HepG2 (cell line): ENCODE data around the gene ADAMTS8. TPM values are rescaled to one million over a fixed set of nuclear protein-coding genes. Genes with fewer than 3 reads are reported as not detected.

ENCODE experiments used
- ATAC-seq: fragments of 200-7000 bp; cut with Tn5 transposase; 3 replicates; pipeline ENCODE4 v1.9.1; 2020; ENCODE audit warnings: mild to moderate bottlenecking, moderate library complexity
- BruUV-seq: library from RNA; stranded (reverse); fragments of 400-500 nt; replicated peaks from 2 replicates; lab custom pipeline; 2021; lab: Mats Ljungman, UMichigan
- CTCF ChIA-PET: fragments of 300-600 bp; formaldehyde crosslinking; extraction: SDS; loops from one replicate; lab custom pipeline; 2021; ENCODE audit warnings: low total read pairs, inconsistent platforms, low intra/inter-chr PET ratio; lab: Yijun Ruan, JAX
- POLR2A ChIA-PET: fragments of 350-600 bp; sonication (Branson Sonifier 250); formaldehyde crosslinking; loops from one replicate; lab custom pipeline; 2020; ENCODE audit warnings: antibody characterized with exemption, inconsistent platforms; lab: Yijun Ruan, JAX
- DNase-seq: peaks from one replicate; pipeline ENCODE4 v3.0.0-alpha.2; 2015; ENCODE audit warnings: low spot score
- FAIRE-seq: peaks from 3 replicates; lab custom pipeline; 2011; peaks lifted over from hg19 to GRCh38; lab: Jason Lieb, UNC
- H2AFZ ChIP-seq: one replicate; pipeline ENCODE4 v1.6.1; 2011; ENCODE audit warnings: low read length, inconsistent platforms
- H3K27ac ChIP-seq: fragments of 300-600 bp; 3 replicates; pipeline ENCODE4 v1.8.0; 2011; ENCODE audit warnings: mixed run types, mild to moderate bottlenecking, mixed read lengths, low read length, inconsistent platforms; ENCODE audit not compliant: insufficient read depth; ENCODE audit errors: extremely low read length
- H3K27me3 ChIP-seq, 2 experiments: fragments of 200-600 bp in 1 of 2; 2 replicates in 1 of 2; 3 replicates in 1 of 2; pipeline versions ENCODE4 v1.6.0 to v1.8.0; 2011; ENCODE audit warnings: low read length in 2 of 2, mild to moderate bottlenecking in 2 of 2, moderate library complexity in 2 of 2, inconsistent platforms in 1 of 2; ENCODE audit not compliant: insufficient read depth in 2 of 2, control insufficient read depth in 1 of 2
- H3K36me3 ChIP-seq, 2 experiments: fragments of 200-600 bp in 1 of 2; replicated peaks in 1 of 2; 2 replicates in 1 of 2; 3 replicates in 1 of 2; pipeline versions ENCODE4 v1.5.1 to v1.8.0; 2011; ENCODE audit warnings: low read length in 2 of 2, inconsistent platforms in 1 of 2; ENCODE audit not compliant: insufficient read depth in 2 of 2, control insufficient read depth in 1 of 2
- H3K4me1 ChIP-seq: 2 replicates; pipeline ENCODE4 v1.5.1; 2012; ENCODE audit warnings: low read length, inconsistent platforms; ENCODE audit not compliant: insufficient read depth
- H3K4me2 ChIP-seq: 2 replicates; pipeline ENCODE4 v1.6.0; 2011; ENCODE audit warnings: low read depth, low read length, inconsistent platforms
- H3K4me3 ChIP-seq, 3 experiments: fragments of 200-600 bp in 1 of 3; sonication (generic), shearing (Covaris generic) in 1 of 3; replicated peaks in 1 of 3; 2 replicates each; pipeline ENCODE4 v1.5.1; 2011 to 2016; ENCODE audit warnings: low read length in 3 of 3, inconsistent platforms in 2 of 3, low read depth in 2 of 3, mild to moderate bottlenecking in 2 of 3, control low read depth in 1 of 3, mixed read lengths in 1 of 3; ENCODE audit not compliant: insufficient read depth in 1 of 3
- H3K79me2 ChIP-seq: one replicate; pipeline ENCODE4 v1.6.1; 2011; ENCODE audit warnings: low read length, inconsistent platforms; ENCODE audit not compliant: insufficient read depth
- H3K9ac ChIP-seq: 2 replicates; pipeline ENCODE4 v1.6.0; 2011; ENCODE audit warnings: mild to moderate bottlenecking, low read depth, low read length, inconsistent platforms; ENCODE audit not compliant: insufficient read depth
- H3K9me3 ChIP-seq: 2 replicates; pipeline ENCODE4 v1.5.1; 2012; ENCODE audit warnings: mild to moderate bottlenecking, low read length
- H4K20me1 ChIP-seq: 2 replicates; pipeline ENCODE4 v1.6.0; 2011; ENCODE audit warnings: inconsistent platforms, mild to moderate bottlenecking, low read length, moderate library complexity; ENCODE audit not compliant: insufficient read depth
- BCL3 ChIP-seq: sonication (generic); formaldehyde crosslinking; IDR thresholded peaks from 2 replicates; pipeline ENCODE4 v1.5.1; 2020; ENCODE audit warnings: mild to moderate bottlenecking, missing genetic modification reagents, moderate library complexity
- CERS6 ChIP-seq: sonication (generic); formaldehyde crosslinking; IDR thresholded peaks from 2 replicates; pipeline ENCODE4 v1.5.0; 2020; ENCODE audit warnings: missing genetic modification reagents
- GZF1 ChIP-seq: sonication (generic); formaldehyde crosslinking; IDR thresholded peaks from 2 replicates; pipeline ENCODE4 v1.5.1; 2020; ENCODE audit warnings: mild to moderate bottlenecking, missing genetic modification reagents
- POLR2G ChIP-seq: fragments of 200-400 bp; formaldehyde crosslinking; IDR thresholded peaks from 2 replicates; pipeline ENCODE4 v1.6.1; 2018; ENCODE audit warnings: mild to moderate bottlenecking, low read depth, low read length, moderate library complexity
- REPIN1 ChIP-seq: sonication (generic); formaldehyde crosslinking; IDR thresholded peaks from 2 replicates; pipeline ENCODE4 v1.8.0; 2022; ENCODE audit warnings: missing genetic modification reagents, low read depth, mild to moderate bottlenecking, borderline replicate concordance
- SAFB2 ChIP-seq: sonication (generic); formaldehyde crosslinking; IDR thresholded peaks from 2 replicates; pipeline ENCODE4 v1.5.1; 2020; ENCODE audit warnings: missing genetic modification reagents, low read depth, mild to moderate bottlenecking, borderline replicate concordance
- ZNF646 ChIP-seq: sonication (generic); formaldehyde crosslinking; IDR thresholded peaks from 2 replicates; pipeline ENCODE4 v1.9.0; 2021; ENCODE audit warnings: mild to moderate bottlenecking, missing genetic modification reagents
- WGBS: methylation state at CpG from one replicate; pipeline ENCODE4 v1.1.6; 2017; ENCODE audit warnings: low lambda C conversion rate; 5-methylcytosine and 5-hydroxymethylcytosine counted together
- in situ Hi-C: cut with HindIII; loops from 2 replicates; pipeline ENCODE4 v1.10.0; 2017; ENCODE audit warnings: low pct_unique_long_range_greater_than_20kb; ENCODE audit not compliant: extremely low pct_ligation_motif_present
- intact Hi-C: fragments of 100-400 bp; cut with micrococcal nuclease; formaldehyde crosslinking; loops from one replicate; pipeline ENCODE4 v1.10.0; 2022; ENCODE audit not compliant: unreplicated experiment
- polyA plus RNA-seq, 8 experiments: library from polyadenylated mRNA; depleted of rRNA in 3 of 8; stranded (reverse) in 7 of 8; unstranded in 1 of 8; fragments of >200 nt; fragmentation: Illumina TruSeq in 4 of 8; extraction: Trizol in 4 of 8; gene quantifications; 2 replicates each; pipeline versions ENCODE4 v1.2.1 to v1.2.3, GENCODE V29; 2011 to 2016; ENCODE audit warnings: low read depth in 4 of 8, missing spikeins in 1 of 8, mixed read lengths in 1 of 8; ENCODE audit not compliant: insufficient read depth in 1 of 8
- total RNA-seq, 5 experiments: library from RNA; depleted of rRNA; stranded (reverse); fragments of >200 nt; fragmentation: Illumina TruSeq; extraction: Trizol; gene quantifications; 2 replicates each; pipeline ENCODE4 v1.2.3, GENCODE V29; 2016; ENCODE audit warnings: low read depth in 1 of 5

The ADAMTS8 gene
- total and polyA plus RNA-seq, 2 of the 13 experiments (the other 11 are each of a cell fraction or from before 2014, with no cell fraction given), result not detected

- DNase-seq, result no peak
- POLR2A ChIA-PET, result interaction anchor here (0.6 kb wide), 1 partner anchor 10 kb away, joined by 3 read pairs; no protein-coding TSS in a partner anchor
- Histone ChIP-seq H3K79me2 (no peaks in the 10 kb centered on the region), H3K4me1 (no peaks in the 10 kb centered on the region), H3K36me3 (no peaks in the 10 kb centered on the region), H3K9ac (no peak overlapping the region), H2AFZ (no peak overlapping the region), H3K27ac (no peak overlapping the region), H3K9me3 (no peaks in the 10 kb centered on the region), H4K20me1 (no peaks in the 10 kb centered on the region), H3K4me2 (no peak overlapping the region), H3K27me3 (peaks cover 7 to 63% of the 10 kb centered on the region in 2 experiments; a peak in 3 of 5 replicates), H3K4me3 (no peak overlapping the region)
- CTCF ChIA-PET, result no interaction called here
- in situ Hi-C loops (no loop called here), intact Hi-C loops (no loop called here)
- 0% methylated on average over 3 of the region's 7 CpGs for WGBS
- FAIRE-seq, result no peak
- no TSS peak for BruUV-seq
- no peak for ATAC-seq
- TF ChIP-seq CERS6 (CRISPR knock-in tag) (no peak), SAFB2 (CRISPR knock-in tag) (no peak), ZNF646 (CRISPR knock-in tag) (no peak), POLR2G (no peak), REPIN1 (CRISPR knock-in tag) (no peak), GZF1 (no peak), BCL3 (CRISPR knock-in tag) (no peak)
These were observed 20.4 kb downstream of the ADAMTS8 start for GRCh38 chr11:130407978-130408377.
